Cortex of kidney (tissue), 1 donor: ENCODE data around the gene TRIM46.
"Not testable (repeated sequence)": the region's sequence is repeated elsewhere in the genome, so short reads cannot be mapped to it uniquely, and the experiment has no call there.

Experiments used
- DNase-seq: peaks from one replicate; lab custom pipeline; 2025; lab: John Stamatoyannopoulos, UW

Gene TRIM46

DNA sequence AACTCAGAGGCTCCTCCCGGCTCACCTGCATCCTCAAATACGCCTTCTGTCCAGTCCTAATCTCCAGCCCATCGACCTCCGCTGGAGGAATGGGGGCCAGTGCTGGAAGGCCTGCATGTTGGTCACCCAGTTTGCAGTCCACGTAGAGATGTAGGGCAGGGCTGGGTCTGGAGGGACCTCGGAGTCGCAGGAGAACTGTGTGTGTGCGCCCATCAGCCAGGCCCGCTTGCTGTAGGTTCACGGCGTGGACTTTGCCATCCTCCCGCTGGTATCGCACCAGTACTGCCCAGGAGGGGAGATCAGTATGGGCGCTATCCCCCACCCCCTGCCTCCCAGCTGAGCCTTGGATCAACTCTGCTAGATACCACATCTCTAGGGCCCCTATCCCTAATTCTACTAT is 31.4 kb downstream of the TRIM46 start:
- DNase-seq, result no peak

- DNase-seq, result no peak
Measured at GRCh38 chr1:155205969-155206593, 32.4 kb downstream of the TRIM46 start.

DNA sequence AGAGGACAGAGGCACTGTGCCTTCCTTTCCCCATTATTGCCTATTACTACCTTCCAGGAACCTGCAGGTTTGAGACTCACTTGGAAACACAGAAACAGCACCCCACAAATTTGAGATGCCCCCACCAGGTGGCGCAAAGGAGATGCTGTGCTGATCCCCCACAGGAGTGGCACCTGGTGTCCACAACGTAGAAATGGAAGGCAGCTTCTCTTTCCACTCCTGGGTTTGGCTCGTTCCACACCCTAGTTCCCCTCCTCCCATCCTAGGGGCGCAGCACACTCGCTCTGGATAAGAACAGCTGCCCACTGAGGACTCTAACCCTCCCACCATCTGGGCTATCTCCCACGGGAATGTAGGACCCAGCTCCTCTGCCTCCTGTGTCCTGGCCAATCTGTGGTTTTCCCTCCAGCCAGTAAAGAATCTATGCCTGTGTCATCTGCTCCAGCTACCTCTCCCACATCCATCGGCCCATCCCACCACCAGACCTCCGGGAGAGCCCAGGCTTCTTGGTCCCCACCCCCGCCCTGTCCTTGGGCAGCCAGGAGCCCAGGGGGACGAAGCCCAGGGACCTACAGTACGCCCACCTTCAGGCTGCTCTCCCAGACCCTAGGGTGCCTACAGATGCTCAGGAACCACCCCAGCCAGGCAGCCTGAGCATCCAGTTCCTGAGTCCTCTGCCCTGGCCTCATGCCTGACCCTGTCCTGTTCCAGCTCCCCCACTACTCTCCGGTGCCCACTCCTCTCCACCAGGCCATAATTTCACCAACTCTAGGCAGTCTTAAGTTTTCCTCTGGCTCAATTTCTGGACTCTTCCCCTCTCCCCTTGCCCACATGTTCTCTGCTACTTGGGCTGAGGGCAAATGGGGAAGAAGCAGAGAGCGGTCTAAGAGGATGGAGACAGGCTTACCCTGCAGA is 33.5 kb downstream of the TRIM46 start:
- no peak for DNase-seq

- DNase-seq, result no peak
Measured at GRCh38 chr1:155207806-155208540, 34.3 kb downstream of the TRIM46 start, which contains the start of gene THBS3. THBS3 (minus strand) TSS chr1:155207897; CDS start chr1:155207876, 21 bp downstream.

GRCh38 chr1:155208541-155209311 is 35.1 kb downstream of the TRIM46 start, which contains the start of gene MTX1:
MTX1 (plus strand) TSS chr1:155208695; CDS start chr1:155208805, 110 bp downstream.
- DNase-seq, result no peak

DNA sequence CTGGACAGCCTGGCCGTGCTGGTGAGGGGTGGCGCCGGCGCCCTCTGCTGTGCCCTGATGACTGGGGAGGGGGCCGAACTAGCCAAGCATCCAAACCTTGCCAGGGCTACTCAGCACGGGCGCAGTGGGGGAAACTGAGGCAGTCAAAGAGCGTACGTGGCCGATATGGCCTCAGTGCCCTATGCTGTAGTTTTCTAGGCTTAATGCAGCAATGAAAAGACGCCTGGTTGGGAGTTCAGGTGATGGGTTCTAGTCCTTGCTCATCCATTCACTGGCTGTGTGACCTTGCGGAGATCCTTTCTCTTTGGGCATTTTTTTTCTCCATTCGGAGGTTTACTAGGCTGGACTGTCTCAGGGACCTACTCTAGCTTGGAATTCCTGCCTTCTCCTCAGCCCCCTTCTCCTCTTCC is 35.7 kb downstream of the TRIM46 start:
- DNase-seq, result no peak

GRCh38 chr1:155210314-155211104 is 36.9 kb downstream of the TRIM46 start:
- no peak for DNase-seq

DNA sequence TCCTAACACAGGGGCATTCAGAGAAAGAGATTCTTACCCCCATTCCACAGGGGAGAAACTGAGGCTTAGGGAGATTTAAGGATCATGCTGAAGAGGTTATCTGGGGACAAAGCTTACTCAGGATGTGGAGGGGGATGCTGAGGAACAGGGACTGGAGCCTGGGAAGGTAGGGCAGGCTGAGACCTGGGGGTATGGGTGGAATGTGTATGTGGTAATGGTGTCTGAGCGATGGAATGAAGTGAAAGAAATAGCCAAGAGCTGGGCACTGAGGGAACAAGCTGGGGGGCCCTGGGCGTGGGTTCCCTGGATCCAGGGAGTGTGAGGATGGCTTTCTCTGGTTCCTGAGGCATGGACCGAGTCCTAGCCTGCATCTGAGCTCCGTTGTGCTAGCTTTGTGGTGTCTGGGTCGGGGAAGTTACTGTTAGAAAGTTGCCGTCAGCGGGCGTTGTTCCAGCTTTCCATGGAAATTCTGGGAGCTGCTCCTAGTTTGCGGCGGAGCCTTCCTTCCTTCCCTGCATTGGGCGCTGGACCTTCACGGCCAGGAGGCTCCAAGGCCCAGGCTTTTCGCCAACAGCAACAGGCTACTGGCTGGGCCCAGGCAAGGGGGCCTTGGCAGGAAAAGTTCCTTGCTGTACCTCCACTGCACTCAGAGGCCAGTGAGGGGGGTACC is 37.9 kb downstream of the TRIM46 start:
- not testable (repeated sequence) for DNase-seq

DNA sequence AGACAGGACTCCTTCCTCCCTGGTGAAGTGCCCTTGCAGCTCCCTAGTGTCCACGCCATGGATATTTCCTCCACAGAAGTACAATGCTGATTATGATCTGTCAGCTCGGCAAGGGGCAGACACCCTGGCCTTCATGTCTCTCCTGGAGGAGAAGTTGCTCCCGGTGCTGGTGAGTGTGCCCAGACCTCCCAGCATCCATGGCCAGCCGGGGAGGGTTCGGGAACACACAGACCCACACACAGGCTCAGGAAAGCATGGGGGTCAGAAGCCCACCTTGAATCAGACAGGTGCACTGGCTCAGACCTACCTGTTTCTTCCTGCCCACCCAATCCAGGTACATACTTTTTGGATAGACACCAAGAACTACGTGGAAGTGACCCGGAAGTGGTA is 38.4 kb downstream of the TRIM46 start:
- DNase-seq, result not testable (repeated sequence)

DNA sequence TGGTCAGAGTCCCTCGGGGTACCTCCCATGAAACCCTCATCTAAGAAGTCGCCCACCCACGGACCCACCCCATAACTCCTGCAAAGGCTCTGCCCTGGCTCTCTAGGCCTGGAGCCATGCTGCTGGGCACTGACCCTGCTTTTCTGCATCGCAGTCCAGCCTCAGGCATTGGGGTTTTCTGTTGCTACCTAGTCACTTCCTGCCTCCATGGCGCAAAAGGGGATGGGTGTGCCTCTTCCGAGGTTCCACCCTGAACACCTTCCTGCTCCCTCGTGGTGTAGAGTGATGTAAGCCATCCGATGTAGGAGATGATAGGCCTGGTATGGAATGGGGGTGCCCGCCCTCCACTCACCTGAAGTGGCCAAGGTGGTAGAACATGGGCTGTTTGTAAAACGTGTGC is 41.1 kb downstream of the TRIM46 start:
- DNase-seq, result not testable (repeated sequence)

- DNase-seq, result no peak
Measured at GRCh38 chr1:155218854-155219591, 45.4 kb downstream of the TRIM46 start.

GRCh38 chr1:155219592-155220031 is 46.0 kb downstream of the TRIM46 start:
- no peak for DNase-seq

DNA sequence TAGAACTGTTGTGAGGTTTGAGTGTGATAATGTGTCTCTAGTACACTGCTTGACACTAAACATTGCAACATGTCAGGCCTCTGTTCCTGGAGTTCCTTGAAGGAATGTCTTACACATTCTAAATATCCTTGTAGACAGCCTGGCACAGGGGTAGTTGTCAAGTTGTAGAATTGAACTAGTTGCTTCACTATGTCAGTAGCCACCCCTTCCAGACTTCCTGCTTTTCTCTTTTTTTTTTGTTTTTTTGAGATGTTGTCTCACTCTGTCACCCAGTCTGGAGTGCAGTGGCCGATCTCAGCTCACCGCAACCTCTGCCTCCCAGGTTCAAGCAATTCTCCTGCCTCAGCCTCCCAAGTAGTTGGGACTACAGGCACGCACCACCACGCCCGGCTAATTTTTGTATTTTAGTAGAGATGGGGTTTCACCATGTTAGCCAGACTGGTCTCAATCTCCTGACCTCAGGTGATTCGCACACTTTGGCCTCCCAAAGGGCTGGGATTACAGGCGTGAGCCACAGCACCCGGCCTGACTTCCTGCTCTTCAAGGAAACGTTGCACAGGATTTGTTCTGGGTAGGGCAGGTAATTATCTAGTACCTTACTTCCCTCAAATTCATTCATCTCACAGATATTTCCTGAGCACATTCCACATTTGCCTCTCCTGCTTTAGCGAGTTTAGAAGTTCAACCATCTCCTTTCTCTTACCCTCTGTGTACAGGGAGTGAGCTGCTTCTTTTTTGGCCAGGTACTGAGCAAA is 46.7 kb downstream of the TRIM46 start:
- DNase-seq, result not testable (repeated sequence)

GRCh38 chr1:155223047-155223446 is 49.4 kb downstream of the TRIM46 start:
- DNase-seq, result no peak

GRCh38 chr1:155225404-155225759 is 51.7 kb downstream of the TRIM46 start:
- not testable (repeated sequence) for DNase-seq

DNA sequence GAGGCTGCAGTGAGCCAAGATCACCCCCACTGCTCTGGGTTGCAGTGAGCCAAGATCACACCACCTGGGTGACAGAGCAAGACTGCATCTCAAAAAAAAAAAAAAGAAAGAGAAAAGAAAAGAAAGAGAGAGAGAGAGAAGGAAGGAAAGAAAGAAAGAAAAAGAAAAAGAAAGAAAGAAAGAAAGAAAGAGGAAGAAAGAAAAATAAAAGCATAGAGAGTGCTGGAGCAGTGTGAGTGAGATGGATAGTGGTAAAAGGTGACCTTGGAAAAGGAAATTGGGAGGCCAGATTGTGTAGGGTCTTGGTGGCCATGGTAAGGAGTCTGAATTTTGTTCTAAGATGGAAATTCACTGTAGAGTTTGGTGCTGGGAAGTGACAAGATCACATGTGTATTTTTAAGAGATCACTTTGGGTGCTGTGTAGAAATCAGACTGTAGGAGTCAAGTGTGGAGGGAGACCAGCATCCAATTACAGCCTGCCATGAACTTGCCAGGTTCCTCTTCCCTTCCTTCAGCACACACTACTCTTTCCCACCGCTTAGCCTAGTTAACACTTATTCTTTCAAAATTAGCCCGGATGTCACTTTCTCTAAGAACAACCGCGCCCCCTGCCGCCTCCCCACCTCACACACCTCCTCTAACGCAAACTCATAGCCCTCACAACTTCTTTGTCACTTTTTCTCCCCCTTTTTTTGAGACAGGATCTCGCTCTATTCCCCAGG is 52.7 kb downstream of the TRIM46 start:
- DNase-seq, result no peak

GRCh38 chr1:155226910-155227260 is 53.2 kb downstream of the TRIM46 start:
- DNase-seq, result no peak
